SH-SY5Y (cell line): ENCODE results near the gene GPR152.

Source experiments
- GATA2 ChIP-seq: IDR thresholded peaks from 2 replicates; pipeline ENCODE4 v1.6.1; 2011; ENCODE audit warnings: mild to moderate bottlenecking, low read depth, low read length
- GATA3 ChIP-seq: IDR thresholded peaks from 2 replicates; pipeline ENCODE4 v1.6.1; 2011; ENCODE audit warnings: low read depth, mild to moderate bottlenecking, low read length, moderate library complexity

GRCh38 chr11:67441098-67441563 is 11.4 kb downstream of the GPR152 start:
- TF ChIP-seq GATA2 (no peak), GATA3 (no peak)
